COLO668 (cell line): ENCODE measurements around the gene EFCAB11.

Source experiments
- DNase-seq: peaks from one replicate; lab custom pipeline; 2025; ENCODE audit not compliant: unreplicated experiment; lab: John Stamatoyannopoulos, UW

EFCAB11 gene

GRCh38 chr14:89870316-89870715, 84.2 kb downstream of the EFCAB11 start:
- DNase-seq = no peak

DNA sequence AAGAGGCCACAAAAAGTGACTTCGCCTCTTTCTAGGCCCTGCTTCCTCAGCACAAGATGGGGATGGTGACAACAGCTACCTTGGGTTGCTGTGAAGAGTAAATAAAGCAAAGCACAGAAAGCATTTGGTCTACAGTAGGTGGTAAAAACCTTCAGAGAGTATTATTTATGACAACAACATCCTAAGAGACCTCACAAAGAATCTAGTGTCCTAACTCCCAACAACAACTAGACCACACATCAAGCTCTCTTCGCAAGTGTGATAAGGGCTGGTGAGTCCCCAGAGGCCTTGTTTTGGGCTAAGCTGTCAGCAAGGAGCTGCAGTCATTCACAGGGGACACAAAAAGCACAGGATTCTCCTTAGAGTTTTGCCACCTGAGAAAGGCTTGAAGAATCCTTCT, 84.9 kb downstream of the EFCAB11 start:
- DNase-seq = no peak

- DNase-seq = no peak
Observed at GRCh38 chr14:89866458-89866857, 88.1 kb downstream of the EFCAB11 start.

DNA sequence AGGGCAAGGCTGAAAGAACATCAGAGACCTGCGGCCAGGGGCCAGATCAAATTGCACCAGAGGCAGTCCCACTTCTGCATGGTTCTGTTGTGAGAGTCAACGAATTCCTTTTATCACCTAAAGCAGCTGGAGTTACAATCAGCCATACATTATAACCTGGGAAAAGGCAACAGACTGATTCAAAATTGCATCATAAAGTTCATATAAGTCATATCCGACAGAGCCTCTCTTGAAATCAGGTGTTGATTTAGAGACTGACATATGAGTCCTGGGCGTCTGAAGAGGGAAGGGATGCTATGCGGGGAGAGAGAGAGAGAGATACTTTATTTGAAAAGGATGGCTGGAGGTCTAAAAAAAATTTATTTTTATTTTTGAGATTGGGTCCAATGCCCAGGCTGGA, 89.4 kb downstream of the EFCAB11 start:
- no peak for DNase-seq

- DNase-seq = no peak
Observed at GRCh38 chr14:89862856-89863255, 91.7 kb downstream of the EFCAB11 start.

DNA sequence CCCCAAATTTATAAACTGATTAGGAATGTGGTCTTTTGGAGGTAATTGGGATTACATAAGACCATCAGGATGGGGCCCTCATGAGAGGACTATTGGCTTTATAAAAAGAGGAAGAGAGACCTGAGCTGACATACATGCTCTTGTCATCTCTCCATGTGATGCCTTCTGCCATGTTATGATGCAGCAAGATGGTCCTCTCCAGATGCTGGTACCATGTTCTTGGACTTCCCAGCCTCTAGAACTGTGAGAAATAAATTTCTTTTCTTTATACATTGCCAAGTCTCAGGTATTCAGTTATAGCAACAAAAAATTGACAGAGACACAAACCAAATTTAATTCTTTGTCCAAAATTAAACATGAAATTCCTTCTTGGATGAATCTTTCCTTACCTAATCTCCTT, 92.9 kb downstream of the EFCAB11 start:
- no peak for DNase-seq

- DNase-seq = no peak
Observed at GRCh38 chr14:89858089-89858488, 96.4 kb downstream of the EFCAB11 start.

DNA sequence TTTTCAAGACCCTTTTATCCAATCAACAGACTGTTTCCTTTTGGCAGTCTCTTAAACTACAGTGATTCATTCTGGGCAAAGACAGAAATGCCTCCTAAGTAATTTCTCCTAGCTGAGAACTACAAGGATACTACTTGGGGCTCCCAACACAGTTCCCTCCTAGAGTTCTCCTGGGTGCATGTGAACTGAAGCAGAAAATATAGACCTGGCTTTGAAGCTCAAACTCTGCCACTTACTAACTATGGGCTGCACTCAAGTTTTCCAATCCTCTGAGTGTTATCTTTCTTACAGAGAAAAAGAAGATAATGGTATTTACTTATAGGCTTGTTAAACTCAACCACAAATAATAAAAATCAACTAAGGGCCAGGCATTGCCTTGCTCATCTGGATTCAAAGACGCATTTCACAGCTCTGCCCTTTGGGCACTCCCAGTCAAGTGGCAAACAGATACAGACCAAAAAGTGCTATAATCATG, 97.6 kb downstream of the EFCAB11 start:
- DNase-seq = no peak

- no peak for DNase-seq
Observed at GRCh38 chr14:89855961-89856656, 98.4 kb downstream of the EFCAB11 start.

DNA sequence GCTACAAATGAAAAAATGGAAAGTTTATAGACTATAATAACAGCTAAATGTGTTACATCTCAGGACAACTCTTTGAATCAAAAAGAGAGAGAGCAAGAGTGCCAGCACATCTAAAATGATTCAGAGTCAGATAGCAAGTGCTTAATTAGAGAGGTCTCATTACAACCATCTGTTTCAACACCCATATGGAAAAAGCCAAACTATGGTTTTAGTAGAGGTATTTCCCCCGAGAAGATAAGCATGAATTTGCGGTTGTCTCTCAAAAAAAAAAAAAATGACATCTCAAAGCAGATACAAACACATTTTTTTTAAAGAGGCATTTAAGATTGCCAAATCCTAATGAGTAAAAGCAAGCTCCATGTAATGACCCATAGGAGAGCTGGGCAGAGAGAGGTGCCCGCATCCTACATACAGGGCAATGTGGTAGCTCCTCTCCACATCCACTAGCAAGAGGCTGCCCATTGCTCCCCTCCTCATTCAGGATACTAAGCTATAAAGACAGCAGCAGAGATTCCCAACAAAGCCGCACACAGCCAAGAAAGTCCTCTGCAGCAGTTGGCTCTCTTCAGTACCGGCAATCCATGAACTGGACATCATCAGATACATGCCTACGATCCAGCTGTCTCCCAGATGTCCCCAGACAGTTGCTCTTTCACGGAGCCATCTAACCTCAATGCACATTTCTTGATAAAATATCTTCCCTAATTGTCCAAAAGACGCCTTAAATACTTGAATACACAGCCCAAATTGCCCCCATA, 100.4 kb downstream of the EFCAB11 start:
- no peak for DNase-seq

GRCh38 chr14:89851106-89851505, 103.4 kb downstream of the EFCAB11 start:
- DNase-seq = peak; percentile 66

DNA sequence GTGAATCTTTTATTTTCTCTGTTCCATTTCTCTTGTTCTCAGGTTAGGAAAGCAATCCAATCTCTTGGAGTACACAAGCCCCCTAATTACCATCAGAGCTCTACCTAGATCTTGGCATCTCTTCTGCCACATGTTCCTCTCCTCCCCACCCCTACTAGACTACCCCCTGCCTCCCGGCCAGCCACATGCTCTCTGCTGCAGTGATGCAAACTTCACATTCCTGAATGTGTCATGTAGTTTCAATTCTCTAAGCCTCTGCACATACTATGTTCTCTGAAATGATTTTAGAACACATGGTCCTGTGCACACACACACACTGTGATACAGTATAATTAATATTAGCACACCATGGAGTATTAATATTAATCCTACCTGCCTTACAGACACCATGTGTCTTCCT, 104.6 kb downstream of the EFCAB11 start:
- no peak for DNase-seq

DNA sequence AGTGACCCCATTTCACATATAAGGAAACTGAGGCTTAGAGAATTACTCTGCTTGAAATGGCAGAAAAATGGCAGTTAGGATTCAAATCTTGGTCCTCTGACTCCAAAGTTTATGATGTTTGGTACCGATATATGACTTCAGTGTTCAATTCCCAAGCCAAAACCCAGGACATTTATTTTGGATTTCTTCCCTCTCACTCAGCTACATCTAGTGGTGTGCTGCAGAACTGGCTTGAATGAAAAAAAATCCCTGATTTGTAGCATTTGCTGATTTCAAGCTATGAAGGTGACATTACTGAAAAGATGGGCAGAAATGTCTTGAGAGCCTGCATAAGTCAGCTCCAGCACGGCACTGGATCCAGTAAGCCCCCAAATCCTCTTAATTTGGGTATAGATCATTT, 106.4 kb downstream of the EFCAB11 start:
- no peak for DNase-seq

- DNase-seq = no peak
Observed at GRCh38 chr14:89845346-89845745, 109.2 kb downstream of the EFCAB11 start.

DNA sequence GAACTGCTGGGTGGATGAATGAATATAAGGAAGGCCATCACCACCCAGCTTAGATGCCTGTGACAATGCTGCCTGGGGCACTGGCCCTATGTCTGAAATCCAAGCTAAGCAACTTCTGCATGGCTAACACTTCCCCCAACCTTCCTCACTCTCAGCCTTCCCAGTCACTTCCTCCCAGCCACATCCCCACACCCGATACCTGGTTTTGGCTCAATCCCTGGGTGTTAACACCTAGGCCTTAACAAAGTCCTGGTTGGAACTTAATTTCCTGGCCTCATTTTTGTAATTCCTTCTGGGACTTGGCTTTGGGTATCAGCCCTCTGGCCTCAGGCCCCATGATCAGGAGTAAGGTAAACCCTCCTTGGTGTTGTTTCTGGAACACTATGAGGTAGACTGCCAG, 110.0 kb downstream of the EFCAB11 start:
- DNase-seq = no peak

DNA sequence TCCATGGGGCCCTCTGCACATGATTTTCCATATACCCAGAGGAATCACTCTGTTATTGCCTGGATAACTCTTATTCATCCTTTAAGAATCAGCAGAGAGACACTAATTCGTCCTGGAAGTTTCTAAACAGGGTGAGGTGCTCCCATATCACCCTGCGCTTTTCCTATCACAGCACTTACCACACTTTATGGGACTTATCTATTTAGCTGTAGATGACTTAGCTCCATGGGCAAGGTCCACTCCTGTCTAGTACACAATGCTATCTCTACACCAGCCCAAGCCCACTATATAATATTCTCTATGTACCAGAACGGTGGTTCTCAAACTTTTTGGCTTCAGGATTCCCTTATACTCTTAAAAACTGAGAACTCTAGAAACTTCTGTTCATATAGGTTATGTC, 111.7 kb downstream of the EFCAB11 start:
- no peak for DNase-seq

- DNase-seq = no peak
Observed at GRCh38 chr14:89841851-89842250, 112.7 kb downstream of the EFCAB11 start.

DNA sequence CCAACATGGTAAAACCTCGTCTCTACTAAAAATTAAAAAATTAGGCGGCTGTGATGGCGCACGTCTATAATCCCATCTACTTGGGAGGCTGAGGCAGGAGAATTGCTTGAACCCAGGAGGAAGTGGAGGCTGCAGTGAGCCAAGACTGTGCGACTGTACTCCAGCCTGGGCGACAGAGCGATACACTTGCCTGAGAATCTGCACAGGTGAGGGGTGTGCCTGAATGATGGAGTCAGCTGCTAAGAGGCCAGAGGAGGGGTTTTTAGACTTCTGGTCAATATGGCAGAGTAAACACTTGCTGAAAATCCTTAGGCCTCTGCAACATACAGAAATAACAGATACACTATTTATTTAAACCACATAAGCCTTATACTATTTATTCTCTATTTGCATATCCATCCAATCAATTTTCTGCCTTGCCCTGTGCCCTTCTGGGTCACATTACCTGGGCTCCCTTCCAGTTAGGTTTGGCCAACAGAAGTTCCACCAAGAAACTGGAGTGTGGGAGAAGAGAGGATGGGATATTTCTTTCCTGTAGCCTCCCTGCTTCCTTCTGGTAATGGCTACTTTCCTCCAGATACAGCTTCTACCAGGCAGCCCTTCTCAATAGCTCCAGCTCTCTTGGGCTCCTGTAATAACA, 117.6 kb downstream of the EFCAB11 start:
- no peak for DNase-seq

DNA sequence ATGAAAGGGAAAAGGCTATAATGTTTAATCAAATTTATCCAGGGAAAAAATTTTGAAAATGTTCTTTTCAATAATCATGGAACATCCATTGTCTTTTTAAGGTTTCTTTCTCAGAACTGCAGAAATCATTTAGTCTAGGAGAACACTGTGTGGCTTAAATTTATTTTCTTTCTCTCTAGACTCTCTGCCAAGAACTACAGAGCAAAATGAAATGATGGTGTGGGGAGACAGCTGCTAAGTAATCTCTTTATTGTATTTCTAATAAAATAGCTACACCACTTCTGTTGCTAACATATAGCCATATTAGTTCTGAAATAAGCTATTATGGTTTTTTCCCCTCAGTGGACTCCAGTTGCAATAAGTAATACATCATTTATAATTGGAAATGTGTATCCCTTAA, 120.9 kb downstream of the EFCAB11 start:
- DNase-seq = no peak

DNA sequence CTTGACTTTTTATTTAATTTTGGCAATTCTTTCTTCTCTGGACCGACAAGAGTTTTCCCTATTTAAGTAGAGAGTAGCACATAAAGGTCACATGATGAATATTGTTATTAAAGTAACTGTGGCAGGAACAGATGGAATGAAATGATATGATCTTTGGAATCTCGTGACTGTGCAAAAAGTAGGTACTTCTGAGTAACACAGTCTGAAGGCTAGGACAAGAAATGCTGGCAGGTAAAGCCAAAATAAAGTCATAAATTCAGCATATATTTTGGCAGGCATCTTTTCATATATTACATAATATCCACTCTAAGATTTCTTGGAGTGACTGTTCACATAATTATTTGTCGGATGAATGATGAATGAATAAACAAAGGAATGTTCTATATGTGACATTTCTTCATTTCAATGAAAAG, 121.4 kb downstream of the EFCAB11 start:
- no peak for DNase-seq

DNA sequence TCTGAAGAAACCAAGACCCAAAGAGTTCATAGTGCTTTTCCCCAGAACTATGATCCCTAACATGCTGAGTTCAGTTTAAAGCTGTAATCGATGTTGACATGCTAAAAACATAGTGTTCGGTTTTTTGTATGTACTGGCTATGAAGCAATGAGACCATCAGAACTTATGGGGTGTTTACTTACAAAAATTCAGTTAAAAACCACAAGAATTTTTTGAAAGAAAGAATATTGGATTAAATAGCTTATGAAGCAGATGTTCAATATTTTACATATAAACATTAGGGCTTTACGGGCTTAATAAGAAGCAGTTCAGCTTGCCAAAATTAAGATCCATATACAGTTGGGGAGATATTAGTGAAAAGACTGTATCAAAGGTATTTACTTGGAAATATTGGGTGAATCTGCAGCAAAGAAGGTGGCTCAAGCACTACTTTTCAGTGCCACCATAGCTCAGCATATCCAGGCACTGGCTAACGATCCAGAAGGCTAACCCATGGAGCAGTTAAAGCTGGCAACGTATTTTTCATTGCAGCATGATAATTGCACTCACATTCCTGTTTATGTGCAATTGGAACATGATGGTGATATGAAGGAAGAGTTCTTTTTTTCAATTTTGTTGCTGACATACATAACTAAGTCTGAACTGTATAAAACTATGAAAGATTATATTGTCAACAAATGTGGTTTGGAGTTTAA, 125.9 kb downstream of the EFCAB11 start:
- DNase-seq = no peak
